CD4-positive, alpha-beta T cell (primary cell): ENCODE data around the gene APOC1. TPM values are rescaled to one million over a fixed set of nuclear protein-coding genes. Genes with fewer than 3 reads are reported as not detected.
A peak's percentile ranks its signal among the peaks of the same experiment; 100 is the strongest.

Experiments
- ATAC-seq: fragments of 200-7000 bp; cut with Tn5 transposase; one replicate; pipeline ENCODE4 v1.10.0; 2022; ENCODE audit warnings: mild to moderate bottlenecking; ENCODE audit not compliant: poor library complexity
- CTCF ChIA-PET: fragments of 350-600 bp; sonication (Branson Sonifier 250); formaldehyde crosslinking; loops from one replicate; lab custom pipeline; 2021; ENCODE audit warnings: antibody characterized with exemption, inconsistent platforms; lab: Charles Lee
- POLR2A ChIA-PET: fragments of 350-600 bp; sonication (Branson Sonifier 250); formaldehyde crosslinking; loops from one replicate; lab custom pipeline; 2021; ENCODE audit warnings: antibody characterized with exemption, inconsistent platforms; lab: Charles Lee
- DNase-seq, 14 experiments: peaks; one replicate each; pipeline ENCODE4 v3.0.0-alpha.2; 2013 to 2020; ENCODE audit warnings: mixed read lengths in 2 of 14
- H3K27ac ChIP-seq, 2 donors: one replicate each; pipeline versions ENCODE4 v1.5.1 to v1.7.0; 2013; ENCODE audit warnings: low read length in 2 of 2, low read depth in 1 of 2, mild to moderate bottlenecking in 1 of 2
- H3K27me3 ChIP-seq, 2 experiments: 1 replicate in 1 of 2; 2 replicates in 1 of 2; pipeline versions ENCODE4 v1.6.1 to v1.7.0; 2013; ENCODE audit warnings: low read length in 2 of 2, control low read depth in 1 of 2, mild to moderate bottlenecking in 1 of 2, moderate library complexity in 1 of 2; ENCODE audit not compliant: insufficient read depth in 2 of 2, control insufficient read depth in 1 of 2
- H3K36me3 ChIP-seq: one replicate; pipeline ENCODE4 v1.6.1; 2013; ENCODE audit warnings: low read length, control low read depth; ENCODE audit not compliant: insufficient read depth
- H3K4me1 ChIP-seq: one replicate; pipeline ENCODE4 v1.6.1; 2013; ENCODE audit warnings: low read length, control low read depth; ENCODE audit not compliant: insufficient read depth
- H3K4me3 ChIP-seq: one replicate; pipeline ENCODE4 v1.5.1; 2013; ENCODE audit warnings: mild to moderate bottlenecking, low read length, moderate library complexity
- H3K9me3 ChIP-seq, 2 experiments: 1 replicate in 1 of 2; 2 replicates in 1 of 2; pipeline versions ENCODE4 v1.6.1 to v1.7.0; 2013; ENCODE audit warnings: low read length in 2 of 2, mild to moderate bottlenecking in 2 of 2, control low read depth in 1 of 2, moderate library complexity in 1 of 2; ENCODE audit not compliant: control insufficient read depth in 1 of 2, insufficient read depth in 1 of 2
- H3K27ac Mint-ChIP-seq: one replicate; pipeline ENCODE4 v1.8.0; 2020; ENCODE audit warnings: mixed read lengths
- H3K27me3 Mint-ChIP-seq: one replicate; pipeline ENCODE4 v1.8.0; 2021; ENCODE audit warnings: mixed read lengths
- H3K36me3 Mint-ChIP-seq: one replicate; pipeline ENCODE4 v1.8.0; 2021; ENCODE audit warnings: low read depth, mixed read lengths
- H3K4me1 Mint-ChIP-seq: one replicate; pipeline ENCODE4 v1.8.0; 2021; ENCODE audit warnings: low read depth, mixed read lengths
- H3K4me3 Mint-ChIP-seq: one replicate; pipeline ENCODE4 v1.8.0; 2020; ENCODE audit warnings: mild to moderate bottlenecking, mixed read lengths
- H3K9me3 Mint-ChIP-seq: one replicate; pipeline ENCODE4 v1.8.0; 2020; ENCODE audit warnings: mixed read lengths
- intact Hi-C, 2 experiments: fragments of 100-400 bp; cut with DNase I in 1 of 2; cut with micrococcal nuclease in 1 of 2; formaldehyde crosslinking; loops; one replicate each; pipeline versions ENCODE4 v1.15.1 to v1.9.0; 2023 to 2025; cut with DNase I, micrococcal nuclease
- total RNA-seq, 174 experiments: library from RNA in 2 of 174; stranded (reverse) in 2 of 174; gene quantifications; one replicate each; pipeline ENCODE4 v1.2.3 and lab custom pipeline; 2021 to 2026
- TF ChIP-seq, protein P1 (sequence below): fragments of 200-600 bp; IDR thresholded peaks from one replicate; pipeline ENCODE4 v1.8.0; 2022; ENCODE audit warnings: antibody characterized with exemption, mild to moderate bottlenecking

The APOC1 gene
- total RNA-seq, 2 experiments from 2014 or later: not detected

- Histone ChIP-seq H3K27ac (no peak overlapping the region), H3K36me3 (no peaks in the 10 kb centered on the region), H3K27me3 (no peaks in the 10 kb centered on the region), H3K4me1 (no peaks in the 10 kb centered on the region), H3K4me3 (no peak overlapping the region), H3K9me3 (peaks cover 0 to under 1% of the 10 kb centered on the region in 2 experiments)
- no peak for DNase-seq
- Mint-ChIP-seq H3K4me1 (no peaks in the 10 kb centered on the region), H3K4me3 (no peak overlapping the region), H3K9me3 (no peaks in the 10 kb centered on the region), H3K36me3 (no peaks in the 10 kb centered on the region), H3K27ac (no peak overlapping the region), H3K27me3 (no peaks in the 10 kb centered on the region)
- no peak for ATAC-seq
- ChIA-PET CTCF (no interaction called here), POLR2A (no interaction called here)
- intact Hi-C loops: no loop called here
- TF ChIP-seq, protein P1, sequence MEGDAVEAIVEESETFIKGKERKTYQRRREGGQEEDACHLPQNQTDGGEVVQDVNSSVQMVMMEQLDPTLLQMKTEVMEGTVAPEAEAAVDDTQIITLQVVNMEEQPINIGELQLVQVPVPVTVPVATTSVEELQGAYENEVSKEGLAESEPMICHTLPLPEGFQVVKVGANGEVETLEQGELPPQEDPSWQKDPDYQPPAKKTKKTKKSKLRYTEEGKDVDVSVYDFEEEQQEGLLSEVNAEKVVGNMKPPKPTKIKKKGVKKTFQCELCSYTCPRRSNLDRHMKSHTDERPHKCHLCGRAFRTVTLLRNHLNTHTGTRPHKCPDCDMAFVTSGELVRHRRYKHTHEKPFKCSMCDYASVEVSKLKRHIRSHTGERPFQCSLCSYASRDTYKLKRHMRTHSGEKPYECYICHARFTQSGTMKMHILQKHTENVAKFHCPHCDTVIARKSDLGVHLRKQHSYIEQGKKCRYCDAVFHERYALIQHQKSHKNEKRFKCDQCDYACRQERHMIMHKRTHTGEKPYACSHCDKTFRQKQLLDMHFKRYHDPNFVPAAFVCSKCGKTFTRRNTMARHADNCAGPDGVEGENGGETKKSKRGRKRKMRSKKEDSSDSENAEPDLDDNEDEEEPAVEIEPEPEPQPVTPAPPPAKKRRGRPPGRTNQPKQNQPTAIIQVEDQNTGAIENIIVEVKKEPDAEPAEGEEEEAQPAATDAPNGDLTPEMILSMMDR: no peak
Measured at GRCh38 chr19:44867578-44867977, 46.8 kb upstream of the APOC1 start.

DNA sequence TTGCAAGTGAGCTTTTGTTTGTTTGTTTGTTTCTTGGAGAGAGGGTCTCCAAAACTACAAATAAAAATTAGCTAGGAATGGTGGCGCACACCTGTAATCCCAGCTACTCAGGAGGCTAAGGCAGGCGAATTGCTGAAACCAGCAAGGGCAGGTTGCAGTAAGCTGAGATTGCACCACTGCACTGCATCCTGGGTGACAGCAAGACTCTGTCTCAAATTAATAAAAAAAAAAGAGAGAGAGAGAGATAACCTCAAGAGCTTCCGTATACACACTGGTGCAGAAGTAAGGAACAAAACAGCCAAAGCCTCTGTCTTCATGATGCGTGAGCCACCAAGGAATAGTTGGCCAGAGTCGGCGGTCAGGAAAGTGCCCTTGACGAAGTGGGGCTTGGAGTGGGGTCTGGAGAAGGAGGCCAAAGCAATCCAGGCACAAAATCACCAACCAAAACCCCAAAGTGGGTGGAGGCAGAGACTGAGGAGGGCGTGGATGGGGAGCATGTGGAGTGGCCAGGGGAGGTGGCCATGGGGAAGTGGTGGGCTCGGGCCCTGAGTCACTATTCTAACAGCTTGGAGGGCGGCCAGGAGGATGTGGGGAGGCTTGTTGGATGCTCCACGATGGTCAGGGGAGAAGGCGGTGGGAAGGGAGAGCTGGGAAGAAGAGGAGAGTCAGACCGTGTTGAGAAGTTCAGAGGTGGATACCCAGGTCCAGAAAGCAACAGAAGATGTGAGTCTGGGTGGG is 44.5 kb upstream of the APOC1 start:
- H3K36me3 ChIP-seq: no peaks in the 10 kb centered on the region
- no peaks in the 10 kb centered on the region for H3K4me1 Mint-ChIP-seq
- H3K27me3 ChIP-seq: no peaks in the 10 kb centered on the region
- H3K9me3 ChIP-seq: no peaks in the 10 kb centered on the region
- H3K4me3 Mint-ChIP-seq: no peak overlapping the region
- no peak overlapping the region for H3K27ac Mint-ChIP-seq
- H3K27ac ChIP-seq: no peak overlapping the region
- TF ChIP-seq, protein P1: no peak
- no peaks in the 10 kb centered on the region for H3K36me3 Mint-ChIP-seq
- intact Hi-C loops: no loop called here
- ATAC-seq (no peak), DNase-seq (peak in 1 of 14 experiments; percentile 27)
- POLR2A ChIA-PET: no interaction called here
- CTCF ChIA-PET: interaction anchor here (0.6 kb wide), 1 partner anchor 68 kb away, joined by 3 read pairs; no protein-coding TSS in a partner anchor
- H3K9me3 Mint-ChIP-seq: no peaks in the 10 kb centered on the region
- no peak overlapping the region for H3K4me3 ChIP-seq
- no peaks in the 10 kb centered on the region for H3K4me1 ChIP-seq
- no peaks in the 10 kb centered on the region for H3K27me3 Mint-ChIP-seq

DNA sequence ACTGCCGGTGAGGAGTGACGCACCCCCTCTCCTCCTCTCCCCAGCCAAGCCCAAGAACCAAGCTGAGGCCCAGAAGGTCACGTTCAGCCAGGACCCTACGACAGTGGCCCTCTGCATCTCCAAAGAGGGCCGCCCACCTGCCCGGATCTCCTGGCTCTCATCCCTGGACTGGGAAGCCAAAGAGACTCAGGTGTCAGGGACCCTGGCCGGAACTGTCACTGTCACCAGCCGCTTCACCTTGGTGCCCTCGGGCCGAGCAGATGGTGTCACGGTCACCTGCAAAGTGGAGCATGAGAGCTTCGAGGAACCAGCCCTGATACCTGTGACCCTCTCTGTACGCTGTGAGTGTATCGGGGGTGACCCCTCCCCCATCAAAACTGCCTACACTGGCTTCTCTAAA is 42.6 kb upstream of the APOC1 start:
- ATAC-seq: no peak

More for the DNA sequence above, 42.6 kb upstream of the APOC1 start:
- Mint-ChIP-seq H3K27ac (no peak overlapping the region), H3K9me3 (no peaks in the 10 kb centered on the region), H3K4me1 (peaks cover 4% of the 10 kb centered on the region), H3K27me3 (no peaks in the 10 kb centered on the region), H3K4me3 (no peak overlapping the region), H3K36me3 (no peaks in the 10 kb centered on the region)
- POLR2A ChIA-PET: no interaction called here
- intact Hi-C loops: no loop called here
- TF ChIP-seq, protein P1: no peak
- no peaks in the 10 kb centered on the region for H3K9me3 ChIP-seq
- CTCF ChIA-PET: interaction anchor here (1.5 kb wide), 1 partner anchor 148 kb away, joined by 3 read pairs; no protein-coding TSS in a partner anchor
- H3K4me3 ChIP-seq: no peak overlapping the region
- no peaks in the 10 kb centered on the region for H3K4me1 ChIP-seq
- DNase-seq: no peak
- H3K27me3 ChIP-seq: no peaks in the 10 kb centered on the region
- no peaks in the 10 kb centered on the region for H3K36me3 ChIP-seq
- no peak overlapping the region for H3K27ac ChIP-seq
